ENCODE data around the gene SNED1. TPM values are rescaled to one million over a fixed set of nuclear protein-coding genes. Genes with fewer than 3 reads are reported as not detected.

The SNED1 gene
- total and polyA plus RNA-seq, 9 donors: 1.3 to 4.6 (median 2.7) TPM

Other genes starting within 250 kb of the SNED1 start
- gene KIF1A, start 178.4 kb upstream of the SNED1 start, total RNA-seq: 7.3 TPM
- 1 to 10 TPM; 2.2 to 8.6 (median 4.6) TPM for gene KIF1A, start 178.4 kb upstream of the SNED1 start, polyA plus RNA-seq (ENCODE audit: insufficient read depth in 1 of 8, insufficient read length in 8 of 8, low replicate concordance in 1 of 8)
- gene AGXT, start 129.8 kb upstream of the SNED1 start, total RNA-seq: 0.13 TPM
- gene AGXT, start 129.8 kb upstream of the SNED1 start, polyA plus RNA-seq (ENCODE audit: insufficient read depth in 1 of 8, insufficient read length in 8 of 8, low replicate concordance in 1 of 8): under 1 TPM in 2 of 8 donors, not detected in 6; 0.19 to 0.30 TPM
- gene MAB21L4, start 102.5 kb upstream of the SNED1 start, total RNA-seq: not detected
- gene MAB21L4, start 102.5 kb upstream of the SNED1 start, polyA plus RNA-seq (ENCODE audit: insufficient read depth in 1 of 8, insufficient read length in 8 of 8, low replicate concordance in 1 of 8): 1 to 10 TPM in 1 of 8 donors, under 1 TPM in 4, not detected in 3; 0.06 to 2.4 (median 0.36) TPM
- gene CROCC2, start 92.3 kb upstream of the SNED1 start, total RNA-seq: 0.04 TPM
- under 1 TPM in 7 of 8 donors, not detected in 1; 0.11 to 0.50 (median 0.22) TPM for gene CROCC2, start 92.3 kb upstream of the SNED1 start, polyA plus RNA-seq (ENCODE audit: insufficient read depth in 1 of 8, insufficient read length in 8 of 8, low replicate concordance in 1 of 8)
- 28.6 TPM for gene MTERF4, start 103.7 kb downstream of the SNED1 start, total RNA-seq
- gene MTERF4, start 103.7 kb downstream of the SNED1 start, polyA plus RNA-seq (ENCODE audit: insufficient read depth in 1 of 8, insufficient read length in 8 of 8, low replicate concordance in 1 of 8): 10 to 100 TPM; 27.6 to 42.0 (median 32.9) TPM
- 2.2 TPM for gene PASK, start 150.9 kb downstream of the SNED1 start, total RNA-seq
- gene PASK, start 150.9 kb downstream of the SNED1 start, polyA plus RNA-seq (ENCODE audit: insufficient read depth in 1 of 8, insufficient read length in 8 of 8, low replicate concordance in 1 of 8): 1 to 10 TPM; 5.1 to 8.6 (median 6.9) TPM
- gene PPP1R7, start 151.8 kb downstream of the SNED1 start, total RNA-seq: 46.8 TPM
- gene PPP1R7, start 151.8 kb downstream of the SNED1 start, polyA plus RNA-seq (ENCODE audit: insufficient read depth in 1 of 8, insufficient read length in 8 of 8, low replicate concordance in 1 of 8): 10 to 100 TPM; 74.4 to 92.0 (median 80.1) TPM
- gene ANO7, start 190.1 kb downstream of the SNED1 start, total RNA-seq: 0.35 TPM
- 1 to 10 TPM in 7 of 8 donors, under 1 TPM in 1; 0.50 to 2.0 (median 1.1) TPM for gene ANO7, start 190.1 kb downstream of the SNED1 start, polyA plus RNA-seq (ENCODE audit: insufficient read depth in 1 of 8, insufficient read length in 8 of 8, low replicate concordance in 1 of 8)